ENCODE results near the gene MTHFD1L. TPM values are rescaled to one million over a fixed set of nuclear protein-coding genes. Genes with fewer than 3 reads are reported as not detected.
A peak's percentile ranks its signal among the peaks of the same experiment; 100 is the strongest.

MTHFD1L gene
- total RNA-seq, 4 donors from 2014 or later = 2.5 to 7.1 (median 4.2) TPM

GRCh38 chr6:150936021-150936555, 70.6 kb downstream of the MTHFD1L start:
- H3K4me1 ChIP-seq = peaks cover 4 to 11% (median 7%) of the 10 kb centered on the region in 4 donors
- H3K27me3 ChIP-seq = no peaks in the 10 kb centered on the region
- TF ChIP-seq EP300 (IDR thresholded peaks at IDR 0.05) (no peak), CTCF (IDR thresholded peaks at IDR 0.05) (no peak), POLR2A (IDR thresholded peaks at IDR 0.05; ENCODE audit: low read depth) (no peak), POLR2AphosphoS5 (IDR thresholded peaks at IDR 0.05) (no peak)
- H3K36me3 ChIP-seq = peaks cover 0 to 13% (median 2%) of the 10 kb centered on the region in 4 donors
- intact Hi-C loops (cut with DNase I) = no loop called here
- no peak overlapping the region for H3K27ac ChIP-seq (replicated peaks in 1 of 4)
- H3K4me3 ChIP-seq = no peak overlapping the region
- WGBS = 90% methylated on average over 2 of the region's 2 CpGs
- peak; percentile 45 for DNase-seq (ENCODE audit: extremely low spot score)
- H3K9me3 ChIP-seq = no peaks in the 10 kb centered on the region

- peaks cover 0 to 13% (median 2%) of the 10 kb centered on the region in 4 donors for H3K36me3 ChIP-seq
- WGBS = 89% methylated on average over 24 of the region's 26 CpGs
- DNase-seq (ENCODE audit: extremely low spot score) = no peak
- intact Hi-C loops (cut with DNase I) = no loop called here
- no peak overlapping the region for H3K27ac ChIP-seq (replicated peaks in 1 of 4)
- peaks cover 0 to 7% (median 2%) of the 10 kb centered on the region in 4 donors for H3K4me1 ChIP-seq
- no peaks in the 10 kb centered on the region for H3K9me3 ChIP-seq
- no peaks in the 10 kb centered on the region for H3K27me3 ChIP-seq
- TF ChIP-seq CTCF (IDR thresholded peaks at IDR 0.05) (no peak), POLR2A (IDR thresholded peaks at IDR 0.05; ENCODE audit: low read depth) (no peak), EP300 (IDR thresholded peaks at IDR 0.05) (no peak), POLR2AphosphoS5 (IDR thresholded peaks at IDR 0.05) (no peak)
- H3K4me3 ChIP-seq = no peak overlapping the region
Measured at GRCh38 chr6:150937132-150937906, 71.8 kb downstream of the MTHFD1L start.

GRCh38 chr6:150939399-150939798, 73.9 kb downstream of the MTHFD1L start:
- TF ChIP-seq POLR2AphosphoS5 (IDR thresholded peaks at IDR 0.05) = no peak
- no peak for TF ChIP-seq EP300 (IDR thresholded peaks at IDR 0.05)
- no peak for TF ChIP-seq POLR2A (IDR thresholded peaks at IDR 0.05; ENCODE audit: low read depth)
- TF ChIP-seq CTCF (IDR thresholded peaks at IDR 0.05) = no peak
- 93% methylated on average over 5 of the region's 5 CpGs for WGBS
- H3K27ac ChIP-seq (replicated peaks in 1 of 4) = no peak overlapping the region
- intact Hi-C loops (cut with DNase I) = no loop called here
- H3K4me3 ChIP-seq = no peak overlapping the region
- H3K4me1 ChIP-seq = no peaks in the 10 kb centered on the region
- H3K36me3 ChIP-seq = peaks cover 0 to 13% (median 2%) of the 10 kb centered on the region in 4 donors
- DNase-seq (ENCODE audit: extremely low spot score) = no peak
- no peaks in the 10 kb centered on the region for H3K27me3 ChIP-seq
- no peaks in the 10 kb centered on the region for H3K9me3 ChIP-seq

GRCh38 chr6:150940941-150941340, 75.4 kb downstream of the MTHFD1L start:
- Histone ChIP-seq H3K27me3 (no peaks in the 10 kb centered on the region), H3K4me3 (no peak overlapping the region), H3K27ac (replicated peaks in 1 of 4) (no peak overlapping the region), H3K36me3 (peaks cover 0 to 18% (median 2%) of the 10 kb centered on the region in 4 donors), H3K9me3 (no peaks in the 10 kb centered on the region), H3K4me1 (no peaks in the 10 kb centered on the region)
- intact Hi-C loops (cut with DNase I) = no loop called here
- 55% methylated on average over 7 of the region's 7 CpGs for WGBS
- DNase-seq (ENCODE audit: extremely low spot score) = no peak
- TF ChIP-seq CTCF (IDR thresholded peaks at IDR 0.05) (no peak), POLR2A (IDR thresholded peaks at IDR 0.05; ENCODE audit: low read depth) (no peak), POLR2AphosphoS5 (IDR thresholded peaks at IDR 0.05) (no peak), EP300 (IDR thresholded peaks at IDR 0.05) (no peak)
